ENCODE results near the gene ASTE1. TPM values are rescaled to one million over a fixed set of nuclear protein-coding genes. Genes with fewer than 3 reads are reported as not detected.

Gene ASTE1
- total RNA-seq, 5 donors from 2014 or later (not counting 1 experiment from before 2014, with no cell fraction given), result 20.4 to 24.7 (median 22.5) TPM

DNA sequence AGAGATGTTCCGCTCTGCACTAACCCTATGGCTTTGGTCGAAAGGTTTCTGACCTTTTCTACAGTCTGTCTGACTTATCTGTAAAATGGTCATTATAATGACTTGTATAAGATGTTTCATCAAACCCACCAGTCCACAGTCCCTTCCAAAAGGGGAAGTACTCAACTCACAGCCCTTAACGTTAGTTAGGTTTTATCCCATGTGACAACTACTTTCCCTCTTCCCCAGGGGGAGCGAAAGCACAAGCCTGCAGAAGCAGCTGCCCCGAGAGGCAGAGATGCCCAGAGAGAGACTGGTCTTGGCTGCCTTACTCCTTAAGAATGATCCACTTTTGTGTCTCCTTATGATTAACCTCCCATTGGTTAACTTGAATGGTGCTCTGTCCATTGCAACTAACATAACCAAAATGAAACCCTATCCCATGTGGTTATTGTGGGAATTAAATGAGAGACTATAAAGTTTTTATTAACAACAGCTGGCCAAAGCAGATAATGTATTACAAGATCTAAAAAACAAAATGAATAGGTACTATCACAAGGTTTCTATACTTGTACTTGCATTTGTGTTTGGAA is 6.4 kb downstream of the ASTE1 start:
- Mint-ChIP-seq H3K36me3 (peaks cover 44% of the 10 kb centered on the region), H3K27me3 (no peaks in the 10 kb centered on the region), H3K27ac (peak overlapping the region; percentile 17 to 37), H3K9me3 (peaks cover 0 to 3% (median 0%) of the 10 kb centered on the region in 3 donors), H3K4me1 (peaks cover 63 to 72% (median 69%) of the 10 kb centered on the region in 3 donors), H3K4me3 (peak overlapping the region; percentile 5 to 67 (median 42))
- Histone ChIP-seq H3K27me3 (replicated peaks in 1 of 2; ENCODE audit: control insufficient read depth in 2 of 2, extremely low read depth in 1 of 2, insufficient read depth in 2 of 2, low read length in 1 of 2) (no peaks in the 10 kb centered on the region), H3K36me3 (ENCODE audit: control insufficient read depth in 2 of 2, extremely low read depth in 1 of 2, insufficient read depth in 1 of 2, low read length in 1 of 2) (peaks cover 0 to 45% of the 10 kb centered on the region in 2 donors), H3K4me1 (ENCODE audit: control insufficient read depth in 1 of 2, extremely low read depth in 1 of 2, insufficient read depth in 2 of 2, low read length in 2 of 2) (peaks cover 16 to 23% of the 10 kb centered on the region in 2 experiments), H3K27ac (ENCODE audit: low read length) (no peak overlapping the region), H3K4me3 (ENCODE audit: control insufficient read depth in 1 of 2, extremely low read depth in 1 of 2, low read length in 1 of 2) (no peak overlapping the region), H3K9me3 (no peaks in the 10 kb centered on the region)
- ChIA-PET POLR2A (interaction anchor here in 1 of 2 donors (0.6 kb wide), 1 partner anchor 8 kb away, joined by 3 read pairs; no protein-coding TSS in a partner anchor), CTCF (no interaction called here)
- DNase-seq (no peak), ATAC-seq (replicated peaks in 1 of 4) (peak in 1 of 4 experiments; percentile 32)
- 63% methylated on average over 2 of the region's 5 CpGs for WGBS (ENCODE audit: insufficient coverage)

DNA sequence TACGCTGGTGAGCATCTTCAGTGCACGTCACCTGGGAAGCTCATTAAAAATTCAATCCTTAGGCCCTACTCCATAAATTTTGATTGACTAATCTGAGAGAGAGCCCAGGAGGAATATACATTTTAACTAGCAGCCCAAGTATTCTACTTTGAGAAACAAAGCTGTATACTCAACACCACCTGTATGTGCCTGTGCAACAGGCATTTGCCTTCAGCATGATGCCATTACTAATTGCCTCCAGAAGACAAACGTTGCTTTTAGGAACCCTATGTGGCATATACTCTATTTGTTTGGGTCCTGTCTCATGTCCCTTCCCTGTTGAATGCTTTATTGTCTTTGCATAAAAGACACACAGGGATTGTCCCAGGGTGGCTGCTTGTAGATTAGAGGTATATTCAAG is 7.7 kb downstream of the ASTE1 start:
- CTCF ChIA-PET, result interaction anchor here (0.6 to 1.5 kb wide), 4 partner anchors 14 to 278 kb away, joined by 3 to 4 read pairs (median 3); no protein-coding TSS in a partner anchor
- no peak overlapping the region for H3K4me3 Mint-ChIP-seq
- 80% methylated on average over 1 of the region's 3 CpGs for WGBS (ENCODE audit: insufficient coverage)
- Histone ChIP-seq H3K4me1 (ENCODE audit: control insufficient read depth in 1 of 2, extremely low read depth in 1 of 2, insufficient read depth in 2 of 2, low read length in 2 of 2) (peaks cover 13 to 22% of the 10 kb centered on the region in 2 experiments), H3K4me3 (ENCODE audit: control insufficient read depth in 1 of 2, extremely low read depth in 1 of 2, low read length in 1 of 2) (no peak overlapping the region), H3K27me3 (replicated peaks in 1 of 2; ENCODE audit: control insufficient read depth in 2 of 2, extremely low read depth in 1 of 2, insufficient read depth in 2 of 2, low read length in 1 of 2) (no peaks in the 10 kb centered on the region), H3K36me3 (ENCODE audit: control insufficient read depth in 2 of 2, extremely low read depth in 1 of 2, insufficient read depth in 1 of 2, low read length in 1 of 2) (peaks cover 0 to 50% of the 10 kb centered on the region in 2 donors), H3K9me3 (no peaks in the 10 kb centered on the region), H3K27ac (ENCODE audit: low read length) (no peak overlapping the region)
- DNase-seq (no peak), ATAC-seq (replicated peaks in 1 of 4) (no peak)
- H3K27ac Mint-ChIP-seq, result peak overlapping the region in 1 of 2 donors; percentile 12
- POLR2A ChIA-PET, result no interaction called here
- H3K27me3 Mint-ChIP-seq, result no peaks in the 10 kb centered on the region
- peaks cover 53 to 63% (median 60%) of the 10 kb centered on the region in 3 donors for H3K4me1 Mint-ChIP-seq
- H3K9me3 Mint-ChIP-seq, result no peaks in the 10 kb centered on the region
- H3K36me3 Mint-ChIP-seq, result peaks cover 37% of the 10 kb centered on the region

DNA sequence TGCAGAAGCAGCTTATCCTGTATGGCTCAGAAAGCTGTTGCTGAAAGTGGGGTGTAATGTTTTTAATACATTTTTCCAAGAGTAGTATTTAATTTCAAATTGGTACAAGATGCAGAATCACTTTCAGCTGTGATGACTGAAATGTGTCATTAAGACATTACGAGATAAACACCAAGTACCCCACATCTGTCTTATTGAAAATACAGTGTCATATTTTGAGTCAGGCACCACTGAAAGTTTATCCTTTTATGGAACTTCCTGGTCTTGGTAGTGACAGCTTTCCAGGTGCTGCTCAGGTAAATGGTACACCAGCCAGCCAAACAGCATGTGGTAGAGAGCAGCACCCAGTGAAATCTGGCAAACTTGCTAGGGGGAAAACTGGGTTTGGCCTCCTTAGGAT is 16.9 kb downstream of the ASTE1 start:
- no peaks in the 10 kb centered on the region for H3K9me3 ChIP-seq
- ChIA-PET POLR2A (no interaction called here), CTCF (no interaction called here)
- Mint-ChIP-seq H3K4me1 (peaks cover 0 to 4% (median 0%) of the 10 kb centered on the region in 3 donors), H3K27ac (peak overlapping the region in 1 of 2 donors; percentile 44), H3K27me3 (no peaks in the 10 kb centered on the region), H3K4me3 (no peak overlapping the region), H3K36me3 (peaks cover 49% of the 10 kb centered on the region), H3K9me3 (no peaks in the 10 kb centered on the region)
- no peak for DNase-seq
- no peaks in the 10 kb centered on the region for H3K27me3 ChIP-seq (replicated peaks in 1 of 2; ENCODE audit: control insufficient read depth in 2 of 2, extremely low read depth in 1 of 2, insufficient read depth in 2 of 2, low read length in 1 of 2)
- H3K4me1 ChIP-seq (ENCODE audit: control insufficient read depth in 1 of 2, extremely low read depth in 1 of 2, insufficient read depth in 2 of 2, low read length in 2 of 2), result no peaks in the 10 kb centered on the region
- WGBS (ENCODE audit: insufficient coverage), result no CpG with 5 or more reads among the region's 1 CpG
- no peak overlapping the region for H3K27ac ChIP-seq (ENCODE audit: low read length)
- peaks cover 0 to 29% of the 10 kb centered on the region in 2 donors for H3K36me3 ChIP-seq (ENCODE audit: control insufficient read depth in 2 of 2, extremely low read depth in 1 of 2, insufficient read depth in 1 of 2, low read length in 1 of 2)
- no peak overlapping the region for H3K4me3 ChIP-seq (ENCODE audit: control insufficient read depth in 1 of 2, extremely low read depth in 1 of 2, low read length in 1 of 2)
- no peak for ATAC-seq (replicated peaks in 1 of 4)

DNA sequence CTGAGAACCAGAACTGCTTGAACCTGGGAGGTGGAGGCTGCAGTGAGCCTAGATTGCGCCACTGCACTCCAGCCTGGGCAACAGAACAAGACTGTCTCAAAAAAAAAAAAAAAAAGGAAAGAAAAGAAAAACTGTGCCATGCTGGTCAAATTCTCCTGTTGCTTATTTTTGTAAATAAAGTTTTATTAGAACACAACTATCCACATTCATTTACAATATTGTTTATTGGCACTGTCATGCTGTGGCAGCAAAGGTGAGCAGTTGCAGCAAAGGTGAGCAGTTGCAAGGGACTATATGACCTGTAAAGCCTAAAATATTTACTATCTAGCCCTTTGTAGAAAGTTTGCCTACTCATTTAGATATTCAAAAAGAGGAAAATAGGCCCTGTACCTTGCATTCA is 18.3 kb downstream of the ASTE1 start:
- CTCF ChIA-PET, result no interaction called here
- peaks cover 0 to 8% (median 0%) of the 10 kb centered on the region in 3 donors for H3K4me1 Mint-ChIP-seq
- no peaks in the 10 kb centered on the region for H3K27me3 ChIP-seq (replicated peaks in 1 of 2; ENCODE audit: control insufficient read depth in 2 of 2, extremely low read depth in 1 of 2, insufficient read depth in 2 of 2, low read length in 1 of 2)
- peaks cover 0 to 17% of the 10 kb centered on the region in 2 donors for H3K36me3 ChIP-seq (ENCODE audit: control insufficient read depth in 2 of 2, extremely low read depth in 1 of 2, insufficient read depth in 1 of 2, low read length in 1 of 2)
- no peak overlapping the region for H3K4me3 Mint-ChIP-seq
- no peak overlapping the region for H3K27ac ChIP-seq (ENCODE audit: low read length)
- WGBS (ENCODE audit: insufficient coverage), result no CpG with 5 or more reads among the region's 1 CpG
- H3K9me3 Mint-ChIP-seq, result no peaks in the 10 kb centered on the region
- no peaks in the 10 kb centered on the region for H3K9me3 ChIP-seq
- no peaks in the 10 kb centered on the region for H3K27me3 Mint-ChIP-seq
- H3K36me3 Mint-ChIP-seq, result peaks cover 54% of the 10 kb centered on the region
- H3K27ac Mint-ChIP-seq, result peak overlapping the region in 1 of 2 donors; percentile 1
- DNase-seq (no peak), ATAC-seq (replicated peaks in 1 of 4) (no peak)
- H3K4me3 ChIP-seq (ENCODE audit: control insufficient read depth in 1 of 2, extremely low read depth in 1 of 2, low read length in 1 of 2), result no peak overlapping the region
- H3K4me1 ChIP-seq (ENCODE audit: control insufficient read depth in 1 of 2, extremely low read depth in 1 of 2, insufficient read depth in 2 of 2, low read length in 2 of 2), result no peaks in the 10 kb centered on the region
- POLR2A ChIA-PET, result no interaction called here

DNA sequence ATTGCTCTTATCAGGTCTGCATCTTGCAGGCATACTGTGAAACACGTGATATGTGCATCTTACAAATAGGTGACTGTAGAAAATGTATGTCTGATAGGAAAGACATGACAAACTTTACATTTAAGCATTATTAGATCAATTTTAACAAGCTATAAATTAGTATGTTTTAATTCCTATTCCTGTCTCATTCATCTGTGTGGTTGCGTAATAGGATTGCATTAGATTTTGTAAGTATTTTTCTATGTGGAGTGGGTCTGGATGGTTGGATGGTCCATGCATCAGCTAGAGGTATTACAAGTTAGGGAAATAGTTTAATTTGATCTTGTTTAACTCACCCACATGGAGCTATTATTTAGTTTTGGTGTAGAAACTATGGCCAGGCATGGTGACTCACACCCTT is 18.8 kb downstream of the ASTE1 start:
- Mint-ChIP-seq H3K27ac (peak overlapping the region in 1 of 2 donors; percentile 50), H3K36me3 (peaks cover 50% of the 10 kb centered on the region), H3K27me3 (no peaks in the 10 kb centered on the region), H3K9me3 (no peaks in the 10 kb centered on the region), H3K4me1 (peaks cover 0 to 8% (median 0%) of the 10 kb centered on the region in 3 donors), H3K4me3 (no peak overlapping the region)
- WGBS (ENCODE audit: insufficient coverage), result no CpG with 5 or more reads among the region's 2 CpGs
- Histone ChIP-seq H3K36me3 (ENCODE audit: control insufficient read depth in 2 of 2, extremely low read depth in 1 of 2, insufficient read depth in 1 of 2, low read length in 1 of 2) (peaks cover 0 to 15% of the 10 kb centered on the region in 2 donors), H3K9me3 (no peaks in the 10 kb centered on the region), H3K27me3 (replicated peaks in 1 of 2; ENCODE audit: control insufficient read depth in 2 of 2, extremely low read depth in 1 of 2, insufficient read depth in 2 of 2, low read length in 1 of 2) (no peaks in the 10 kb centered on the region), H3K4me1 (ENCODE audit: control insufficient read depth in 1 of 2, extremely low read depth in 1 of 2, insufficient read depth in 2 of 2, low read length in 2 of 2) (no peaks in the 10 kb centered on the region), H3K4me3 (ENCODE audit: control insufficient read depth in 1 of 2, extremely low read depth in 1 of 2, low read length in 1 of 2) (no peak overlapping the region), H3K27ac (ENCODE audit: low read length) (no peak overlapping the region)
- POLR2A ChIA-PET, result no interaction called here
- ATAC-seq (replicated peaks in 1 of 4) (no peak), DNase-seq (no peak)
- CTCF ChIA-PET, result no interaction called here

DNA sequence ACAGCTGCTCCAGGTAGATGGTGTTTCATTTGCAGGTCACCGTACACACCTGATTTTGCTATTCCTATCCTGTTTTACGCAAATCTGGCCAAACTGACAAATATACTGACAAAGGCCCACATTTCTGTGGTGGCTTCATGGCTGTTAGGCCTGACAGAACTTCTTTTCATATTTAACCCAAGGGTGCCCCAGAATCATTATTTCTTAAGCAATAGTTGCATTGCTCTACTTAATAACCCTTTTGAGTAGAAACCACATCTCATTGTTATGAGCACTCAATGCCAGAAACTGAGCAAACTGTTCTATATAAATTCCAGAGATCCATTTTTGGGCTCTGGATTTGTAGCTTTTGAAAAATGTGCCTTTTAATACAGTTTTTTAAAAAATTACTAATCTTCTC is 19.4 kb downstream of the ASTE1 start:
- Mint-ChIP-seq H3K9me3 (no peaks in the 10 kb centered on the region), H3K4me1 (peaks cover 0 to 8% (median 0%) of the 10 kb centered on the region in 3 donors), H3K27me3 (no peaks in the 10 kb centered on the region), H3K27ac (no peak overlapping the region), H3K36me3 (peaks cover 45% of the 10 kb centered on the region), H3K4me3 (no peak overlapping the region)
- Histone ChIP-seq H3K9me3 (no peaks in the 10 kb centered on the region), H3K4me3 (ENCODE audit: control insufficient read depth in 1 of 2, extremely low read depth in 1 of 2, low read length in 1 of 2) (no peak overlapping the region), H3K27me3 (replicated peaks in 1 of 2; ENCODE audit: control insufficient read depth in 2 of 2, extremely low read depth in 1 of 2, insufficient read depth in 2 of 2, low read length in 1 of 2) (no peaks in the 10 kb centered on the region), H3K27ac (ENCODE audit: low read length) (no peak overlapping the region), H3K36me3 (ENCODE audit: control insufficient read depth in 2 of 2, extremely low read depth in 1 of 2, insufficient read depth in 1 of 2, low read length in 1 of 2) (peaks cover 0 to 11% of the 10 kb centered on the region in 2 donors), H3K4me1 (ENCODE audit: control insufficient read depth in 1 of 2, extremely low read depth in 1 of 2, insufficient read depth in 2 of 2, low read length in 2 of 2) (no peaks in the 10 kb centered on the region)
- ChIA-PET POLR2A (interaction anchor here in 1 of 2 donors (0.7 kb wide), 1 partner anchor 1562 kb away, joined by 3 read pairs; no protein-coding TSS in a partner anchor), CTCF (no interaction called here)
- ATAC-seq (replicated peaks in 1 of 4) (no peak), DNase-seq (no peak)
- whole genome bisulfite sequencing (ENCODE audit: insufficient coverage), result 94% methylated on average over 2 of the region's 2 CpGs
